WTC11 (cell line): ENCODE measurements around the gene TSPAN9.

Experiments used
- CTCF ChIP-seq: fragments of 200-600 bp; IDR thresholded peaks from 2 replicates; pipeline ENCODE4 v1.8.0; 2022; ENCODE audit warnings: antibody characterized with exemption
- ETV6 ChIP-seq: sonication (generic); formaldehyde crosslinking; IDR thresholded peaks from 2 replicates; pipeline ENCODE4 v1.8.1; 2022; ENCODE audit warnings: mild to moderate bottlenecking, missing genetic modification reagents
- TEAD1 ChIP-seq: sonication (generic); formaldehyde crosslinking; IDR thresholded peaks from 2 replicates; pipeline ENCODE4 v1.8.0; 2022; ENCODE audit warnings: mild to moderate bottlenecking, missing genetic modification reagents

- TF ChIP-seq TEAD1 (CRISPR knock-in tag) = no peak
- no peak for TF ChIP-seq ETV6 (CRISPR knock-in tag)
- TF ChIP-seq CTCF = no peak
These were observed 240.3 kb downstream of the TSPAN9 start for GRCh38 chr12:3317481-3317815.
